ENCODE measurements around the gene BUB1.

DNA sequence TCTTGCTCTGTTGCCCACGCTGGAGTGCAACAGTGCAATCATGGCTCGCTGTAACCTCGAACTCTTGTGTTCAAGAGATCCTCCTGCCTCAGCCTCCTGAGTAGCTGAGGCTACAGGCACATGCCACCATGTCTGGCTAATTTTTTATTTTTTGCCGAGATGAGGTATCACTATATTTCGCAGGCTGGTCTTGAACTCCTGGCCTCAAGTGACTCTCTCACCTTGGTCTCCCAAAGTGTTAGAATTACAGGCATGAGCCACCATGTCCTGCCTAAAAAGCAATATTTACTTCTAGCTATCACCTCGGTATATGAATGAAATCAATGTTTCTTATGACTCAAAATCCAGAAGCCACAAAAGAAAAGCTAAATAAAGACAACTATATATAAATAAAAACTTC, 2.2 kb downstream of the BUB1 start:
- no peak for TF ChIP-seq POLR2A (IDR thresholded peaks at IDR 0.05)
- TF ChIP-seq, protein P1, sequence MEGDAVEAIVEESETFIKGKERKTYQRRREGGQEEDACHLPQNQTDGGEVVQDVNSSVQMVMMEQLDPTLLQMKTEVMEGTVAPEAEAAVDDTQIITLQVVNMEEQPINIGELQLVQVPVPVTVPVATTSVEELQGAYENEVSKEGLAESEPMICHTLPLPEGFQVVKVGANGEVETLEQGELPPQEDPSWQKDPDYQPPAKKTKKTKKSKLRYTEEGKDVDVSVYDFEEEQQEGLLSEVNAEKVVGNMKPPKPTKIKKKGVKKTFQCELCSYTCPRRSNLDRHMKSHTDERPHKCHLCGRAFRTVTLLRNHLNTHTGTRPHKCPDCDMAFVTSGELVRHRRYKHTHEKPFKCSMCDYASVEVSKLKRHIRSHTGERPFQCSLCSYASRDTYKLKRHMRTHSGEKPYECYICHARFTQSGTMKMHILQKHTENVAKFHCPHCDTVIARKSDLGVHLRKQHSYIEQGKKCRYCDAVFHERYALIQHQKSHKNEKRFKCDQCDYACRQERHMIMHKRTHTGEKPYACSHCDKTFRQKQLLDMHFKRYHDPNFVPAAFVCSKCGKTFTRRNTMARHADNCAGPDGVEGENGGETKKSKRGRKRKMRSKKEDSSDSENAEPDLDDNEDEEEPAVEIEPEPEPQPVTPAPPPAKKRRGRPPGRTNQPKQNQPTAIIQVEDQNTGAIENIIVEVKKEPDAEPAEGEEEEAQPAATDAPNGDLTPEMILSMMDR (IDR thresholded peaks at IDR 0.05), result no peak
